Keratinocyte (primary cell): ENCODE results near the gene ALOX12B. TPM values are rescaled to one million over a fixed set of nuclear protein-coding genes. Genes with fewer than 3 reads are reported as not detected.

Source experiments
- DNase-seq: peaks from one replicate; pipeline ENCODE4 v3.0.0-alpha.2; 2011; ENCODE audit warnings: low read depth, missing footprints, low spot score
- FAIRE-seq: peaks from 2 replicates; lab custom pipeline; 2011; peaks lifted over from hg19 to GRCh38; lab: Jason Lieb, UNC
- H2AFZ ChIP-seq: 2 replicates; pipeline ENCODE4 v1.6.0; 2012; ENCODE audit warnings: low read length, control low read depth, inconsistent platforms; ENCODE audit not compliant: control insufficient read depth
- H3K27ac ChIP-seq: 2 replicates; pipeline ENCODE4 v1.5.1; 2011; ENCODE audit warnings: low read length; ENCODE audit not compliant: control insufficient read depth, insufficient read depth
- H3K27me3 ChIP-seq: 3 replicates; pipeline ENCODE4 v1.6.0; 2011; ENCODE audit warnings: low read length; ENCODE audit not compliant: control insufficient read depth, insufficient read depth; ENCODE audit errors: extremely low read depth
- H3K36me3 ChIP-seq, 2 experiments: 2 replicates in 1 of 2; 3 replicates in 1 of 2; pipeline ENCODE4 v1.5.1; 2011; ENCODE audit warnings: low read length in 2 of 2, mild to moderate bottlenecking in 1 of 2; ENCODE audit not compliant: control insufficient read depth in 2 of 2, insufficient read depth in 2 of 2; ENCODE audit errors: extremely low read depth in 1 of 2
- H3K4me1 ChIP-seq: 3 replicates; pipeline ENCODE4 v1.5.1; 2011; ENCODE audit warnings: low read length; ENCODE audit not compliant: control insufficient read depth, insufficient read depth; ENCODE audit errors: extremely low read depth
- H3K4me2 ChIP-seq: 3 replicates; pipeline ENCODE4 v1.6.0; 2011; ENCODE audit warnings: low read depth, low read length; ENCODE audit not compliant: control insufficient read depth, insufficient read depth; ENCODE audit errors: extremely low read depth
- H3K4me3 ChIP-seq, 3 experiments: fragments of 200-600 bp in 1 of 3; sonication (generic) in 1 of 3; 2 replicates in 2 of 3; 3 replicates in 1 of 3; pipeline ENCODE4 v1.5.1; 2011 to 2016; ENCODE audit warnings: low read length in 3 of 3, mild to moderate bottlenecking in 3 of 3, control low read depth in 2 of 3, inconsistent platforms in 1 of 3, low read depth in 1 of 3, mixed read lengths in 1 of 3, mixed run types in 1 of 3, moderate library complexity in 1 of 3; ENCODE audit not compliant: control insufficient read depth in 2 of 3, insufficient read depth in 2 of 3; ENCODE audit errors: extremely low read depth in 1 of 3
- H3K79me2 ChIP-seq: 2 replicates; pipeline ENCODE4 v1.6.0; 2012; ENCODE audit warnings: low read length; ENCODE audit not compliant: control insufficient read depth, insufficient read depth
- H3K9ac ChIP-seq: 3 replicates; pipeline ENCODE4 v1.6.0; 2011; ENCODE audit warnings: low read length; ENCODE audit not compliant: control insufficient read depth, insufficient read depth; ENCODE audit errors: extremely low read depth
- H3K9me1 ChIP-seq: 3 replicates; pipeline ENCODE4 v1.6.0; 2011; ENCODE audit warnings: low read length; ENCODE audit not compliant: control insufficient read depth, insufficient read depth; ENCODE audit errors: extremely low read depth
- H3K9me3 ChIP-seq: 2 replicates; pipeline ENCODE4 v1.5.1; 2012; ENCODE audit warnings: low read depth, low read length; ENCODE audit not compliant: control insufficient read depth
- H4K20me1 ChIP-seq: 3 replicates; pipeline ENCODE4 v1.6.0; 2011; ENCODE audit warnings: low read length; ENCODE audit not compliant: control insufficient read depth, insufficient read depth; ENCODE audit errors: extremely low read depth
- CTCF ChIP-seq, 3 experiments: IDR thresholded peaks in 1 of 3; conservative IDR thresholded peaks in 1 of 3; optimal IDR thresholded peaks in 1 of 3; 2 replicates in 2 of 3; 3 replicates in 1 of 3; pipeline versions ENCODE3 to v1.5.1; 2011; ENCODE audit warnings: low read length in 3 of 3, mild to moderate bottlenecking in 3 of 3, moderate library complexity in 2 of 3, control low read depth in 1 of 3, inconsistent platforms in 1 of 3; ENCODE audit not compliant: insufficient read depth in 2 of 3; ENCODE audit errors: extremely low read depth in 1 of 3
- EZH2 ChIP-seq: IDR thresholded peaks from one replicate; pipeline ENCODE4 v1.6.1; 2012; ENCODE audit warnings: inconsistent platforms, mild to moderate bottlenecking, low read length, moderate library complexity
- dilution Hi-C: fragments of 300-500 bp; cut with MboI; formaldehyde crosslinking; loops from one replicate; pipeline ENCODE4 v1.7.0; 2020; ENCODE audit warnings: low sequenced_read_pairs; ENCODE audit not compliant: extremely low pct_ligation_motif_present
- polyA plus RNA-seq, 5 experiments: library from polyadenylated mRNA; depleted of rRNA in 3 of 5; stranded (reverse) in 3 of 5; stranded (forward) in 1 of 5; unstranded in 1 of 5; fragments of >200 nt; gene quantifications; 1 replicate in 1 of 5; 2 replicates in 3 of 5; 3 replicates in 1 of 5; pipeline versions ENCODE4 v1.2.1 to v1.2.3, GENCODE V29; 2011 to 2012; ENCODE audit warnings: missing spikeins in 2 of 5, low read depth in 1 of 5, low replicate concordance in 1 of 5

ALOX12B gene
- polyA plus RNA-seq, 1 donor (not counting 4 experiments of a cell fraction or from before 2014, with no cell fraction given): 0.47 TPM

- Histone ChIP-seq H3K4me3 (no peak overlapping the region), H3K27me3 (peaks cover 14% of the 10 kb centered on the region), H3K9me1 (no peaks in the 10 kb centered on the region), H3K9me3 (no peaks in the 10 kb centered on the region), H3K27ac (no peak overlapping the region), H3K9ac (no peak overlapping the region), H3K4me2 (no peak overlapping the region), H3K79me2 (no peaks in the 10 kb centered on the region), H3K36me3 (no peaks in the 10 kb centered on the region), H4K20me1 (no peaks in the 10 kb centered on the region), H3K4me1 (peaks cover 9% of the 10 kb centered on the region), H2AFZ (no peak overlapping the region)
- FAIRE-seq (no peak), DNase-seq (no peak)
- dilution Hi-C loops: no loop called here
- TF ChIP-seq CTCF (optimal IDR thresholded peaks at IDR 0.05 in 1 of 3, IDR thresholded peaks at IDR 0.05 in 1 of 3, conservative IDR thresholded peaks at IDR 0.05 in 1 of 3; ENCODE audit: extremely low read depth in 1 of 3, insufficient read depth in 2 of 3, low read length in 3 of 3) (no peak), EZH2 (no peak)
These were observed 22.9 kb downstream of the ALOX12B start for GRCh38 chr17:8064561-8065019.

GRCh38 chr17:8063761-8064534 lies 23.6 kb downstream of the ALOX12B start:
- Histone ChIP-seq H3K27me3 (peaks cover 14% of the 10 kb centered on the region), H3K9ac (no peak overlapping the region), H3K27ac (no peak overlapping the region)

More at GRCh38 chr17:8063761-8064534, 23.6 kb downstream of the ALOX12B start:
- H3K9me1 ChIP-seq: no peaks in the 10 kb centered on the region
- FAIRE-seq: no peak
- no peaks in the 10 kb centered on the region for H3K9me3 ChIP-seq
- no peak for DNase-seq
- H3K79me2 ChIP-seq: no peaks in the 10 kb centered on the region
- dilution Hi-C loops: no loop called here
- no peak overlapping the region for H2AFZ ChIP-seq
- peaks cover 9% of the 10 kb centered on the region for H3K4me1 ChIP-seq
- H3K4me2 ChIP-seq: no peak overlapping the region
- no peaks in the 10 kb centered on the region for H4K20me1 ChIP-seq
- H3K36me3 ChIP-seq: no peaks in the 10 kb centered on the region
- TF ChIP-seq EZH2 (no peak), CTCF (optimal IDR thresholded peaks at IDR 0.05 in 1 of 3, IDR thresholded peaks at IDR 0.05 in 1 of 3, conservative IDR thresholded peaks at IDR 0.05 in 1 of 3; ENCODE audit: extremely low read depth in 1 of 3, insufficient read depth in 2 of 3, low read length in 3 of 3) (no peak)
- no peak overlapping the region for H3K4me3 ChIP-seq
